Activated effector memory CD4-positive, alpha-beta T cell treated with anti-CD3 and anti-CD28 coated beads, Interleukin-2, amount 50 U/mL, for 16 hours (primary cell): ENCODE data around the gene EEIG1.

ENCODE experiments used
- DNase-seq: peaks from one replicate; pipeline ENCODE4 v3.0.0-alpha.2; 2020

Gene EEIG1

GRCh38 chr9:127974001-127974768, 6.6 kb downstream of the EEIG1 start:
- no peak for DNase-seq

DNA sequence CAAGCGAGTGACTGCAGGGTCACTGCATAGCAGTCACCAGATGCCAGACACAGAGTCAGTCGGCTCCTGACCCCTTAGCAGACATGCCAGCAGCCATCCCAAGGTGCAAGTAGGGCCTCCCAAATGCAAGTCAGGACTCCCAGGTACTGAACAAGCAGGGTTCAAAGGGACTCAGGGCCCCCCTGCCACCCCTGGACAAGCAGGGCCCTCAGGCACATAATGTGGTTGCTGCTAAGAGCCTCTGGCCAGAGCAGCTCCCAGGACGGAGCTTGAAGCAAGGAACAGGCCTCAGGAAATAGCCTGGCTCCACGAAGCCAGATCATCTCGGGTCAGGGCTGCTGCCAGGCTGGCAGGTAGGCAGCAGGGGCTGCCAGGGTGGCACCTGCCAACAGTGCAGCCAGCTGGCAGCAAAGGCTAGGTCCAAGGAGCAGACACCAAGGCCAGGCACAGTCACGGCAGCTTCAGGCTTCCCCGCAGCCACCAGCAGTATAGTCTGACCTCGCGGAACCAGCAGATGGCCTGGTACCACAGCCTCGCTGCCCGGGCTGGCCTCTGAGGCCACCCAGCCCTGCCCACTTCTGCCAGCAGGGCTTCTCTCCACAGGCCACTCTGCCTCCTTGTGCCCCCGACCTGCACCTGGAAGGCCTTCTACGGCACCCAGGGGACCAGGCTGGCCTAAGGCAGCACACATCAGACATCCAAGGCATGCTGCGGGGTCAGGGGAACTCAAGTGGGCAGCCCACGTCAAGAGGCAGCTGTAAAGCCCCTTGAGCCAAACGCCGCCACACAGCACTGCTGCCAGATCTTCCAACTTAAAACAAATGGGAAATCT, 7.4 kb downstream of the EEIG1 start:
- no peak for DNase-seq

DNA sequence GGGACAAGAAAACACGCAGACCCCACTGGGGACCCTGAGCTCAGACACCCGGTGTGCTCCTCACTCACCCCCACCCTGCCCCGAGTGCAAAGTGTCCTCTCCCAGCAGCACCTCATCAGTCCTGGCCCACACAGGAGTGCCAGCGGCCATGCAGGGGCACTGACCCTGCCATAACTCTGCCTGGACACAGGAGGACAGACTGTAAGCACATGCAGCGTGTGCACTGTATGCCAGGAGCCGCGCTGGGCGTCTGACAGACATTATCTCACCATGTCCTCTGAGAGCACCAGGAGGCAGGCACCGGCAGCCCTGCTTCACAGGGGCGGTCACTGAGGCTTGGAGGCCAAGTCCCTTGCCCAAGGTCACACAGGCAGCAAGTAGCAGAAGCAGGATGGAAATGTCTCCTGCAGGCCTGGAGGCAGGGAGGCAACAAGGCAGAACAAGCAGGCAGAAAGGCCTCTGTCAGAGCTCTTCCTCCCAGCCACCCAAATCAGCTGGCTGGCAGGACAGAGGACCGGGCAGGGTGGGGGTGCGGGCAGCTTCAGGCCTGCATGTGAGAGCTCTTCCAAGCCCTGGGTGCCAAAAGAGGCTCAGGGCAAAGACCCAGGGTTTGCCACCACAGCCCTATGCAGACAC, 8.4 kb downstream of the EEIG1 start:
- DNase-seq = no peak

GRCh38 chr9:127971357-127972235, 9.2 kb downstream of the EEIG1 start:
- peak; percentile 74 for DNase-seq

- DNase-seq = peak; percentile 87
Observed at GRCh38 chr9:127970401-127971313, 10.1 kb downstream of the EEIG1 start.

- DNase-seq = no peak
Observed at GRCh38 chr9:127968700-127969383, 11.9 kb downstream of the EEIG1 start.

DNA sequence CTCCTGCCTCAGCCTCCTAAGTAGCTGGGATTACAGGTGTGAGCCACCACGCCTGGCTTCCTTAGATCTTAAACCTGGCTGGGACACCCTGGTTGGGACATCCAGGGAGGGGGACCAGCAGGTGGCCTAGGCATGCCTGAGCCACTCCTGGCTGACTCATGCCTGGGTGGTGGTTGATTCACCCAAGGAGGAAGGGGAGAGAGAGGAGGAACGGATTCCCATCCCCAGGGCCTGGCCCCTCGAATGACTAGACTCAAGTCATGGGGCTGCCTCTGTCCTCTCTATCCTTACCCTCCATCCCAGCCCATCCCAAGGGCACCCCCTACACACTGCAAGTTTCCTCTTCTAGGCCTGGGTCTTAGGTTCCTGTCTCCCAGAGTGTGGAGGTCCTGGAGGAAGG, 12.7 kb downstream of the EEIG1 start:
- DNase-seq = peak; percentile 83

DNA sequence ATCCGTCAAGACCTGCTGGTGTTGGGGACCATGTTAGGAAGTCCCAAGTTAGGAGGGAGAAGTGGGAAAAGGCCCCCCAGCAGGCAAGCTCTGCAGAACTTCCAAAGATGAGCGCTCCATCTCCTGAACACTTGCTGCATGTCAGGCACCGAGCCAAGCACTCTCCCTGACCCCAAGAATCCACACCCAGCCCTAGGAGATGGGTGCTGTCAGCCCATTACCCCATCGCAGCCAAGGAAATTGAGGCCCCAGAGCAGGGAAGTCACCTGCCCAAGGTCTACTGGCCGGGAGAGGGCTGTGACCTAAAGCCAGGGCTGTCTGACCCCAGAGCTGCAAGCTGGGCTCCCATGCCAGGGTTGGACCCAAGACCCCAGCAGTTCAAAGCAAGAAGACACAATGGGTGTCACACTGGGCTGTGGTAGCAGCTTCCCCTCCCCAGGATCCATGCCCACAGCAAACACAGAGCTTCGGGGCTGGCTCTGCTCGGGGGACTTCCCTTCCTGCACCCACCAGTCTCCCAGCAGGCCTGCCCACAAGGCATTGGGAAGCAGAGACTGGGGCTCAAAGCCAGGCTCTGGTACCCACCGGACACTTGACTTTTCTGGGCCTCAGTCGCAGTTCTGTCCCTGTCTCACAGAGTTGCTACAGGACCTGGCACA, 13.5 kb downstream of the EEIG1 start:
- no peak for DNase-seq

GRCh38 chr9:127966416-127967150, 14.2 kb downstream of the EEIG1 start:
- no peak for DNase-seq

DNA sequence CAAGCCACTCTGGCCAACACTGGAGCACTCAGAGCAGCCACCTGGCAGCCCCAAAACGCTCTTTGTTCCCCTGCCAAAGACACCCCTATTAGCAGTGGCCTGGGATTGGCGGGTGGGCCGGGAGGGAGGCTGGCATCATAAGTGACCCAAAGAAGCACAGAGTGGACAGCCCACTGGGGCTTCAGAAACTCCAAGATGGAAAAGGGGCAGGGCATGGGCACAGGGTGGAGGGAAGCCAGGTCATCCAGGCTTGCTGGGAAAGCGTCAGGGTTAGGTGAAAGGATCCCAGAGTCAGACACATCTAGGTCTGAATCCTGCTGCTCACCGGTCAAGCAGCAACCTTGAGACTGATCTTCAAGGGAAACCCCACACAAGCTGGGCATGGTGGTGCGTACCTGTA, 14.8 kb downstream of the EEIG1 start:
- DNase-seq = no peak

GRCh38 chr9:127963359-127964064, 17.3 kb downstream of the EEIG1 start:
- no peak for DNase-seq

DNA sequence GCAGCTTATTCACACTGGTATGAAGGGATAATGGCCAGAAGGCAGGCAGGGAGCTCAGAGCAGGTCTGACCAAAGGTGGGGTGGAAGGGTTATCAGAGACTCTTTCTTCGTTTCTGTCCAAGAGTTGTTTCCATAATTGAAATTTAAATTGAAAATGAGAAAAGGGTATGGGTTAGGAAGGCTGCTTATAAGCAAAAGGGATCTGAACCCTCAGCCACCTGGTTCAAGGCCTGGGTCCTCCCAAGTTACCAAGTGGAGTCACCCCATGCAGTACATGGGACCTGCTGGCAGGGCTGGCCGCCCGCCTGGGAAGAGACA, 17.8 kb downstream of the EEIG1 start:
- DNase-seq = no peak

DNA sequence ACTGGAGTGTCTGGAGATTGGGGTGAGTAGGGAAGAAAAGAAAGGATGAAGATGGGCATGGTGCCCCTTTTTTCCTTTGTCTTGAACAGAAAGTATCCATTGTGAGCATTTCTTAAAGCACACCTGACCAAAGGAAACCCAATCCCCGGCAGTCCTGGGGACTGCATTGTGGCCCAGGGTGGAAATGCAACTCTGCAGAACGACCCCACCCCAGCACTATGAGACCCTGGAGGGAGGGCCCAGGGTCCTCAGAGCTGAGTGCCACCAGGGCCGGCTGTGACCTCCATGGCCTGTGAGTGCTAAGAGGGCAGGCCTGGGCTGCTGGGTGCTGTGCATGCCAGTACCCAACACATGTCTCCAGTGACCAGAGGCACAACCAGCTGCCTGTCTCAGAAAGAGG, 18.5 kb downstream of the EEIG1 start:
- DNase-seq = no peak

- no peak for DNase-seq
Observed at GRCh38 chr9:127961613-127962155, 19.1 kb downstream of the EEIG1 start.

- no peak for DNase-seq
Observed at GRCh38 chr9:127961155-127961490, 19.7 kb downstream of the EEIG1 start.

- DNase-seq = no peak
Observed at GRCh38 chr9:127960410-127961154, 20.2 kb downstream of the EEIG1 start.

DNA sequence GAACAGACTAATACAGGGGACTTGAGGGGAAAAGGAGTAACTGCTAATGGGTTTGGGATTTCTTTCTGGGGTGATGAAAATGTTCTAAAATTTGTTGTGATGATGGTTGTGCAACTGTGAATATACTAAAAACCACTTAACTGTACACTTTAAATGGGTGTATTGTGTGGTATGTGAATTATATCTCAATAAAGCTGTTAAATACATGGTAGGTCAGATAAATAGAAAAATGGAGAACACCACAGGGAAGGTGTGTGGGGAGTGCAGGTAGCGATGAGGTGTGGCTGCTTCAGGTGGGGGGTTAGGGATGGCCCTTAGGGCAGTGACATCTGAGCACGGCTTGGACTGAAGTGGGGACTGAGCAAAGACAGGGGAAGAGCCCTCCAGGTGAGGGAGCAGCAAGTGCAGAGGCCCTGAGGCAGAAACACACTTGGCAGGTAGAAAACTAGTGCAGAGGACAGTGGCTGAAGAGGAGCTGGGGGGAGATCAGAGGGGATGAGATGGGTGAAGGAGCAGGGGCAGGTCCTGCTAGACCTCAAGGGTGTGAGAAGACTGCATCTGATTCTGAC, 20.9 kb downstream of the EEIG1 start:
- no peak for DNase-seq

- DNase-seq = no peak
Observed at GRCh38 chr9:127959398-127959797, 21.4 kb downstream of the EEIG1 start.
